Measurements from ENCODE around the gene CRLF1. TPM values are rescaled to one million over a fixed set of nuclear protein-coding genes. Genes with fewer than 3 reads are reported as not detected.

CRLF1 gene
- total RNA-seq, 1 experiment from 2014 or later: 0.46 TPM

DNA sequence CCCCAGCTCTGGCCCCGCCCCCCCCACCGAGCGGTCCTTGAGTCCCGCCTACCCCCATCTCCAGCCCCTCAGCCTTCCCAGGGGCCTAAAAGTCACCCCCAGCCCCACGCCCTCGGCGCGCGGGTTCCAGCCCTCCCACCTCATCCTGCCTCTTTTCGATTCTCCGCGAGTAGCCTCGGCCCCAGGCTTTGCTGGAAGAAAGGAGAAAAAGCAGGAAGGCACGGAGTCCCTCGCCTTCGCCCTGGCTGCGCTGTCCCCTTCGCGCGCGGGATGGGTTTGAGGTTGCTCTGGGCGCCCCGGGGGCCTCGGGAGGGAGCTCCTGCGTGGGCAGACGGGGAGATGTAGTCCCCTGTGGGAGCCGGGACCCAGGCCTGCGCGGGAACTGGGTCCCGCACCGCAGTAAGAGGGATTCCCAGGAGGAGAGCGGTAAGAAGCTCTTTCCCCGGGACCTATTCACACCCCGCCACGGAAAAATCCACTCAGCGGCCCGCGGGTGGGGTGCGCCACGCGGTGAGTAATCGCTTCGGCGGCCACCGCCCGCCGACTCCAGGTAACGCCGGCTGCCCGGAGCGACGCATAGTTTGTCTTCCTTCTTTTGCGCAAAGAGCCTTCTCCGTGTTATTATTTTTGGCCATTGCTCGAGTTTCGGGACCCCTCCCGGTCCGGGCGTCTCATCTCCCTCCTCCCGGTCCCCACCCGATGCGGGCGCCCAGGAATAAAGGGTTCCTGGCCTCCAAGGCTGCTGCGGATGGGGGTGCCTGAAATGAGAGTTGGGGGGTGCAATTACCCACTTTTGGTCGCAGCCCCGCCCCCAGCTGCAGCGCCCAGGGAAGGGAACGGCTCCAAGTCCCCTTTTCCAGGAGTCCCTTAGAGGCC is 865 bp upstream of the CRLF1 start:
- Histone ChIP-seq H2AFZ (0 out of 2 replicates have a peak overlapping the region, but pooled peaks have one; percentile 46), H3K27me3 (ENCODE audit: insufficient read depth, low read depth) (peaks cover 70% of the 10 kb centered on the region), H3K4me3 (peak overlapping the region; percentile 53; the same call in 1 of the 2 replicates), H3K36me3 (ENCODE audit: low read depth) (no peaks in the 10 kb centered on the region), H3K4me2 (peak overlapping the region; percentile 86), H3F3A (ENCODE audit: insufficient read depth, low read depth) (peaks cover 49% of the 10 kb centered on the region; the same call in 1 of the 2 replicates), H4K20me1 (ENCODE audit: insufficient read depth) (no peaks in the 10 kb centered on the region), H3K9me2 (ENCODE audit: insufficient read depth) (no peaks in the 10 kb centered on the region), H3K4me1 (replicated peaks; ENCODE audit: insufficient read depth) (peaks cover 26% of the 10 kb centered on the region), H3K79me2 (ENCODE audit: low read depth) (no peaks in the 10 kb centered on the region), H3K27ac (no peak overlapping the region), H3K9me3 (ENCODE audit: insufficient read depth, low read depth) (no peaks in the 10 kb centered on the region)
- peak; percentile 84 for TF ChIP-seq EZH2 (IDR thresholded peaks at IDR 0.05; ENCODE audit: low read depth)
- TF ChIP-seq CTCF (conservative IDR thresholded peaks at IDR 0.05): no peak
- BruUV-seq (replicated peaks): no TSS peak
- ChIA-PET POLR2A (ENCODE audit: unreplicated experiment) (interaction anchor here (0.6 kb wide), 1 partner anchor 18 kb away, joined by 5 read pairs; no protein-coding TSS in a partner anchor), CTCF (no interaction called here)
- intact Hi-C loops (cut with micrococcal nuclease; ENCODE audit: unreplicated experiment): loop anchor here (10.0 kb wide), 1 partner anchor 157 kb away; no protein-coding TSS in a partner anchor
- DNase-seq: no peak

GRCh38 chr19:18605546-18606280 is 886 bp downstream of the CRLF1 start:
- TF ChIP-seq EZH2 (IDR thresholded peaks at IDR 0.05; ENCODE audit: low read depth) (no peak), CTCF (conservative IDR thresholded peaks at IDR 0.05) (no peak)
- Histone ChIP-seq H3K79me2 (ENCODE audit: low read depth) (no peaks in the 10 kb centered on the region), H3K36me3 (ENCODE audit: low read depth) (no peaks in the 10 kb centered on the region), H3K4me3 (no peak overlapping the region), H3K4me1 (replicated peaks; ENCODE audit: insufficient read depth) (peaks cover 19% of the 10 kb centered on the region), H3K4me2 (peak overlapping the region; percentile 31; the same call in 1 of the 2 replicates), H2AFZ (no peak overlapping the region), H3K27me3 (ENCODE audit: insufficient read depth, low read depth) (peaks cover 54% of the 10 kb centered on the region), H3K9me2 (ENCODE audit: insufficient read depth) (no peaks in the 10 kb centered on the region), H4K20me1 (ENCODE audit: insufficient read depth) (no peaks in the 10 kb centered on the region), H3F3A (ENCODE audit: insufficient read depth, low read depth) (peaks cover 55% of the 10 kb centered on the region; the same call in 1 of the 2 replicates), H3K27ac (no peak overlapping the region), H3K9me3 (ENCODE audit: insufficient read depth, low read depth) (no peaks in the 10 kb centered on the region)
- POLR2A ChIA-PET (ENCODE audit: unreplicated experiment): interaction anchor here (0.5 kb wide), 1 partner anchor 126 kb away, joined by 19 read pairs; no protein-coding TSS in a partner anchor
- intact Hi-C loops (cut with micrococcal nuclease; ENCODE audit: unreplicated experiment): loop anchor here (10.0 kb wide), 1 partner anchor 159 kb away; no protein-coding TSS in a partner anchor
- no TSS peak for BruUV-seq (replicated peaks)
- no peak for DNase-seq
- CTCF ChIA-PET: no interaction called here

GRCh38 chr19:18605196-18605545 is 1.4 kb downstream of the CRLF1 start:
- no TSS peak for BruUV-seq (replicated peaks)
- ChIA-PET CTCF (no interaction called here), POLR2A (ENCODE audit: unreplicated experiment) (no interaction called here)
- intact Hi-C loops (cut with micrococcal nuclease; ENCODE audit: unreplicated experiment): loop anchor here (10.0 kb wide), 1 partner anchor 160 kb away; no protein-coding TSS in a partner anchor
- Histone ChIP-seq H3K36me3 (ENCODE audit: low read depth) (no peaks in the 10 kb centered on the region), H3K4me2 (no peak overlapping the region), H4K20me1 (ENCODE audit: insufficient read depth) (no peaks in the 10 kb centered on the region), H2AFZ (no peak overlapping the region), H3K27me3 (ENCODE audit: insufficient read depth, low read depth) (peaks cover 49% of the 10 kb centered on the region), H3K9me3 (ENCODE audit: insufficient read depth, low read depth) (no peaks in the 10 kb centered on the region), H3K9me2 (ENCODE audit: insufficient read depth) (no peaks in the 10 kb centered on the region), H3F3A (ENCODE audit: insufficient read depth, low read depth) (peaks cover 55% of the 10 kb centered on the region; the same call in 1 of the 2 replicates), H3K4me3 (no peak overlapping the region), H3K79me2 (ENCODE audit: low read depth) (no peaks in the 10 kb centered on the region), H3K4me1 (replicated peaks; ENCODE audit: insufficient read depth) (peaks cover 14% of the 10 kb centered on the region), H3K27ac (no peak overlapping the region)
- no peak for TF ChIP-seq CTCF (conservative IDR thresholded peaks at IDR 0.05)
- DNase-seq: no peak

Measured in PC-9 (cell line).